Astrocyte of the spinal cord (primary cell): ENCODE data around the gene GBF1.

Source experiments
- DNase-seq: peaks from one replicate; pipeline ENCODE4 v3.0.0; 2011; ENCODE audit warnings: low read depth, low spot score
- H3K4me3 ChIP-seq: 2 replicates; pipeline ENCODE4 v1.5.1; 2011; ENCODE audit warnings: low read depth, mild to moderate bottlenecking, low read length, moderate library complexity
- in situ Hi-C: cut with HindIII; loops from 2 replicates; pipeline ENCODE4 v1.10.0; 2017; ENCODE audit warnings: low sequenced_read_pairs
- TF ChIP-seq, protein P1 (sequence below): IDR thresholded peaks from 2 replicates; pipeline ENCODE4 v1.5.1; 2012; ENCODE audit warnings: low read depth, mild to moderate bottlenecking, low read length, inconsistent platforms

Gene GBF1

DNA sequence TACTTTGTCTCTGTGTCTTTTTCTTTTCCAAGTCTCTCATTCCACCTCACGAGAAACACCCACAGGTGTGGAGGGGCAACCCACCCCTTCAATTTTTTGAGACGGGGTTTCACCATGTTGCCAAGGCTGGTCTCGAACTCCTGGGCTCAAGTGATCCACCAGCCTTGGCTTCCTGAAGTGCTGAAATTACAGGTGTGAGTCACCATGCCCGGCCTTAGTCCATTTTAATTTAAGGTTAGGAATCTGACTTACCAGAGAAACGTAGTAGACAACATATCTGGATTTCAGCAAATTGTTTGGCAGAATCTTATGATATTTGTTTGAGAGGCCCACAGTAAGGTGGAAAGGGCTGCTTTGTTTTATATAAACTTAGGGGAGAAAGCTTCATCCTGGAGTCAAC is 147.0 kb downstream of the GBF1 start:
- no peak for DNase-seq
- H3K4me3 ChIP-seq = no peak overlapping the region
- TF ChIP-seq, protein P1, sequence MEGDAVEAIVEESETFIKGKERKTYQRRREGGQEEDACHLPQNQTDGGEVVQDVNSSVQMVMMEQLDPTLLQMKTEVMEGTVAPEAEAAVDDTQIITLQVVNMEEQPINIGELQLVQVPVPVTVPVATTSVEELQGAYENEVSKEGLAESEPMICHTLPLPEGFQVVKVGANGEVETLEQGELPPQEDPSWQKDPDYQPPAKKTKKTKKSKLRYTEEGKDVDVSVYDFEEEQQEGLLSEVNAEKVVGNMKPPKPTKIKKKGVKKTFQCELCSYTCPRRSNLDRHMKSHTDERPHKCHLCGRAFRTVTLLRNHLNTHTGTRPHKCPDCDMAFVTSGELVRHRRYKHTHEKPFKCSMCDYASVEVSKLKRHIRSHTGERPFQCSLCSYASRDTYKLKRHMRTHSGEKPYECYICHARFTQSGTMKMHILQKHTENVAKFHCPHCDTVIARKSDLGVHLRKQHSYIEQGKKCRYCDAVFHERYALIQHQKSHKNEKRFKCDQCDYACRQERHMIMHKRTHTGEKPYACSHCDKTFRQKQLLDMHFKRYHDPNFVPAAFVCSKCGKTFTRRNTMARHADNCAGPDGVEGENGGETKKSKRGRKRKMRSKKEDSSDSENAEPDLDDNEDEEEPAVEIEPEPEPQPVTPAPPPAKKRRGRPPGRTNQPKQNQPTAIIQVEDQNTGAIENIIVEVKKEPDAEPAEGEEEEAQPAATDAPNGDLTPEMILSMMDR = no peak
- in situ Hi-C loops = no loop called here

DNA sequence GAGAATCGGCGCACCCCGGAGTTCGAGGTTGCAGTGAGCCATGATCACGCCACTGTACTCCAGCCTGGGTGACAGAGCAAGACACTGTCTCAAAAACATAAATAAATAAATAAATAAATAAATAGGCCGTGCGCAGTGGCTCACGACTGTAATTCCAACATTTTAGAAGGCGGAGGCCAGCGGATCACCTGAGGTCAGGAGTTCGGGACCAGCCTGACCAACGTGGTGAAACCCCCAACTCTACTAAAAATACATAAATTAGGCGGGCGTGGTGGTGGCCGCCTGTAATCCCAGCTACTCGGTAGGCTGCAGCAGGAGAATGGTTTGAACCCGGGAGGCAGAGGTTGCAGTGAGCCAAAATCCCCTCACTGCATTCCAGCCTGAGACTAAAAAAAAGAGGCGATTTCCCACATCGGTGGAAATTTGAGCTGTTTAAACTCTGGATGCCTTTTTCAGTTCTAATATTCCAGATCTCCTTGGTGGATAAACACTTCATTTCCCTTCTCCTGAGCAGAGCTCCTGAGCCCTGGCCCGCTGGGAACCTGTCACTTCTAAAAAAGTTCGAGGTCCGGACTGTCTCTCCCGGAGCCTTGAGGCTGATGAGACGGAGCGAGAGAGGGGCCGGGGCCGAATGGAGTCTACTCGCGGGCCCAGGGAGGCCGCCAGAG is 148.2 kb downstream of the GBF1 start:
- TF ChIP-seq, protein P1 = peak; percentile 91
- in situ Hi-C loops = no loop called here
- DNase-seq = no peak
- peak overlapping the region; percentile 64 for H3K4me3 ChIP-seq

DNA sequence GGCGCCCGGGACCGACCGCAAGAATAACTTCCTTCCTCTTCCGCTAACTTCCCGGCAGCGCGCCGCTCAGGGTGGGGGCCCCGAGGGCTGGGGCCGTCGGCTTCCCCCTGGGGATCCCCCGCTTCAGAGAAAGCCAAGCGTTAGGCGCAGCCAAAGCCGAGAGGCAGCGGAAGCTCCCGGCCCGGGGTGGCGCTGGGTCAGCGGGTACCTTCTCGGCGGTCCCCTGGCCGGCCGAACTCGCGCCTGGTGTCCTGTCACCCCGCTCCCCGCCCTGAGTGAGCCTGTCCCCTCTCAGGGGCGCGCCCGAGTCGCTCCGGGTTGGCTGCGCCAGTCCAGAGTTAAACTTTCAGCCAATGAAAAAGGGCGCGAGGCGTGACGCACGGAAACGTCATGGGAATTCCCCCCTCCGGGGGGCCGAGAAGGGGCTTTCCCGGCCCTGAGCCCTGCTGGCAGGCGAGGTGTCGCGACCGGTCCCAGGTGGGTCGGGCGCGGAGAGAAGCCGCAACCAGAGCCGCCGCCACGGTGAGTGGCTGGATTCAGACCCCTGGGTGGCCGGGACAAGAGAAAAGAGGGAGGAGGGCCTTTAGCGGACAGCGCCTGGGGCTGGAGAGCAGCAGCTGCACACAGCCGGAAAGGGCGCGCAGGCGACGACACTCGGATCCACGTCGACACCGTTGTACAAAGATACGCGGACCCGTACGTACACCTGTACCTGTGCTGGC is 148.9 kb downstream of the GBF1 start:
- in situ Hi-C loops = no loop called here
- DNase-seq = peak; percentile 93
- TF ChIP-seq, protein P1 = no peak
- H3K4me3 ChIP-seq = peak overlapping the region; percentile 64

DNA sequence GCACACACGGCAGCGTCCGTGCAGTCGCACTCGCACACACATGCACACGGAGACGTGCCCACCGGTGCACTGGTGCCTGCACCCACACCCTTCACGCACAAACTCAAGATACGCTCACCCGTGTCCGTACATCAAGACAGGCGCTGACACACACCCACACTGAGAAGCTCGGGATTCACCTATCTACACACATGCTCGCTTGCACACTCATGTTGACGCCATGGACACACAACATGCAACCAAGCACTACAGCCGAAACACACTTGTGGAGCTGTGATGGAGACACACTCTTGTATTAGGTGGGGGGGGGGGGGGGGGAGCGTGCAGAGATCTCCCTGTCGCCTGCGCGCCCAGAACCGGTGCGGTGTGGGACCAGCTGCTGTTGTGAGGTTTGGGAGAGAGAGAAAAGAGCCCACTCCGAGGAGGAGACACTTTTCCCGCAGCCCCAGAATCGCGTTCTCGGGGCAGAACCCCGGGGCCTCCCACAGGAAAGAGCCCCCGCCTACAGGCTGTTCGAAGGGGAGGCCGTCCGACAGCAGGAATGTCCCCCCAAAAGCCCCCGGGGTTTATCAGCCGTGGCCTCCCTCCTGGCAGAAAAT is 149.6 kb downstream of the GBF1 start:
- TF ChIP-seq, protein P1 = no peak

DNA sequence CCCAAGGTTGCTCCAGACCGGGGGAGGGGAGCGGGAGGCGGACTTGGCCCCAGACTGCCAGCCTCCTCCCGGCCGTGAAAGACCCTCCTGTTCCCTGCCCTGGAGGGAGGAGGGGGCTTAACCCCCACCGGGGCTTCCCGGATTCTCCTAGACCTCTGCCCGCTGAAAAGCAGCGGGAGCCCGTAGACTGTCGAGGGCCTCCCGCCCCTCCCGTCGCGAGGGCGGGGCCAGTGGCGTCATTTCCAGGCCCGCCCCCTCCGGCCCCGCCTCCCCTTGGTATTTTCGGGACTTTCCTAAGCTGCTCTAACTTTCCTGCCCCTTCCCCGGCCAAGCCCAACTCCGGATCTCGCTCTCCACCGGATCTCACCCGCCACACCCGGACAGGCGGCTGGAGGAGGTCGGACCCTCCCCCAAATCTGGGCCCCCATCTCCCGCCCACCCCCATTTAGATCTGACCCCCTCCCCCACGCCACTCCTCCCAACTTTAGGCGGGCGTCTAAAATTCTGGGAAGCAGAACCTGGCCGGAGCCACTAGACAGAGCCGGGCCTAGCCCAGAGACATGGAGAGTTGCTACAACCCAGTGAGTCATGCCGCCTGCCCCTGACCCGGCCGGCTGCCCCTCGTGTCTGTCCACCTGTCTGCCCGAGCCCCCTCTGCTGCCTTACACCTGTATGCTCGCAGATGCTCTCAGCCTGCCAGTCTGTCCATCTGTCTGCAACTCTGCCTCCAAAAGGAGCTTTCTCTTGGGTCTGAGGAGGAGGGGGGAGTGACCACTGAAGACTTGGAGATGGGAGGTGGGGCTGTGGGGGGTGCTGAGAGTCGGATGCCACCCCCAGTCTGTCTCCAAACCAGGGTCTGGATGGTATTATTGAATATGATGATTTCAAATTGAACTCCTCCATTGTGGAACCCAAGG is 150.3 kb downstream of the GBF1 start, which contains the start of gene NFKB2:
Gene NFKB2, plus strand, starts transcription at position 306 of the 917 bp plus-strand sequence. Its CDS starts 255 bp downstream, at position 561.
- DNase-seq = peak; percentile 88
- in situ Hi-C loops = no loop called here
- TF ChIP-seq, protein P1 = no peak
- peak within 1 kb of the TSS; percentile 64 for H3K4me3 ChIP-seq

More for the DNA sequence above, 149.6 kb downstream of the GBF1 start:
- peak overlapping the region; percentile 64 for H3K4me3 ChIP-seq
- DNase-seq = peak; percentile 43
- in situ Hi-C loops = no loop called here

DNA sequence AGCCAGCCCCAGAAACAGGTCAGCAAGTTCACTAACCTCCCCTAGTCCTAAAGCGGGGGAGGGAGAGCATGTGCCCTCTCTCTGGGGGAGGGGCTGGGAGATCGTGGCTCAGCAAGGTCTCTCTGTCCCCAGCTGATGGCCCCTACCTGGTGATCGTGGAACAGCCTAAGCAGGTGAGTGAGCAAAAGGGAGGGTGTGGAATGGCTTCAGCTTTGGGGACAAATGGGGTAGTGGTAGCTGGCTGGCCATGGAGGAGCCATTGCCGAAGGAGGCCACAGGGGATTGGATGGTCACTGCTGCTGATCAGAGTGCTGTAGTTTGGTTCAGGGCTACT is 151.0 kb downstream of the GBF1 start:
- H3K4me3 ChIP-seq = peak overlapping the region; percentile 64
- TF ChIP-seq, protein P1 = no peak
- in situ Hi-C loops = no loop called here
- no peak for DNase-seq
